ENCODE measurements around the gene CFL1. TPM values are rescaled to one million over a fixed set of nuclear protein-coding genes. Genes with fewer than 3 reads are reported as not detected.

The CFL1 gene
- total and polyA plus RNA-seq, 10 of the 15 experiments (the other 5 are each of a cell fraction or from before 2014, with no cell fraction given), result 164 to 2,994 (median 1,500) TPM

DNA sequence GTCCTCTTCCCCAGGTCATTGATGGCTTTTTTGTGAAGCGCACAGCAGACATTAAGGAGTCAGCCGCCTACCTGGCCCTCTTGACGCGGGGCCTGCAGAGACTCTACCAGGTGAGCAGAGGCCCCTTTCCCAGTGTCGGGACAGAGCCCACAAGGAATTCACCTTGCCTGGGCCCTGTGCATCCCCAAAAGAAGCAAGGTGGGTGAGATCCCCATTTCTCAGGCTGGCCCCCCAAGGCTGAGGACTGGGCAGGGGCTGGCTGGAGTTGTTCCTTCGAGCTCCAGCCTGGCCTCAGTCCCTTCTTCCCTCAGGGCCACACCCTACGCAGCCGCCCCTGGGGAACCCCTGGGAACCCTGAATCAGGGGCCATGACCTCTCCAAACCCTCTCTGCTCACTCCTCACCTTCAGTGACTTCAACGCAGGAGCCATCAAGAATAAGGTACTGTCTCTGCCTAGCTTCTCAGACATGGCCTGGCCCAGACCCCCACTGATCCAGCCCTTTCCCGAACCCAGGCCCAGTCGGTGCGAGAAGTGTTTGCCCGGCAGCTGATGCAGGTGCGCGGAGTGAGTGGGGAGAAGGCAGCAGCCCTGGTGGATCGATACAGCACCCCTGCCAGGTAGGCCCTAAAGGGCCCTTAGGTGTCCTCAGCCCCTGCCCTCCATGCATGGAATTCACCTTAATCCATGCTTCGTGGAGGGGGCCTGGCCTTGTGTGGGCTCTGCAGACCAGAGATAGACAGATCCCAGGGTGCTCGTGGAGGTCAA is 6.9 kb upstream of the CFL1 start:
- Histone ChIP-seq H3K9me3 (replicated peaks; ENCODE audit: control insufficient read depth, insufficient read depth, low read length) (no peaks in the 10 kb centered on the region), H3K79me2 (ENCODE audit: control insufficient read depth, insufficient read depth, low read length) (peaks cover 21% of the 10 kb centered on the region), H3K4me1 (ENCODE audit: control insufficient read depth, insufficient read depth, low read length) (peaks cover 15% of the 10 kb centered on the region), H2AFZ (ENCODE audit: control insufficient read depth, low read depth, low read length) (no peak overlapping the region), H4K20me1 (ENCODE audit: control insufficient read depth, insufficient read depth) (no peaks in the 10 kb centered on the region; the same call in 1 of the 2 replicates), H3K27me3 (replicated peaks in 1 of 2; ENCODE audit: control insufficient read depth in 2 of 2, insufficient read depth in 2 of 2, low read length in 1 of 2) (no peaks in the 10 kb centered on the region), H3K9ac (ENCODE audit: control insufficient read depth, insufficient read depth, low read length) (no peak overlapping the region), H3K4me2 (ENCODE audit: control insufficient read depth, insufficient read depth) (no peak overlapping the region), H3K27ac (ENCODE audit: control insufficient read depth, insufficient read depth) (no peak overlapping the region), H3K36me3 (ENCODE audit: control insufficient read depth in 2 of 2, insufficient read depth in 2 of 2, low read length in 1 of 2) (peaks cover 23 to 38% of the 10 kb centered on the region in 2 experiments), H3K4me3 (no peak overlapping the region)
- RAD21 ChIA-PET (ENCODE audit: unreplicated experiment), result no interaction called here
- ATAC-seq, result no peak
- 93% methylated on average over 18 of the region's 18 CpGs for WGBS (ENCODE audit: insufficient coverage, insufficient replicate concordance, low lambda C conversion rate, missing lambda C conversion rate)
- intact Hi-C loops (cut with micrococcal nuclease; ENCODE audit: unreplicated experiment) (no loop called here), in situ Hi-C loops (cut with MboI) (loop anchor here (25.0 kb wide), 1 partner anchor 1628 kb away; the partner anchor contains the start of genes DNAJC4, FKBP2, NUDT22 and PPP1R14B)
- FAIRE-seq, result no peak
- CTCF ChIA-PET, result interaction anchor here (1.6 kb wide), 1 partner anchor 24 kb away, joined by 3 read pairs; no protein-coding TSS in a partner anchor
- no TSS peak for BruUV-seq (replicated peaks)
- TF ChIP-seq POLR2AphosphoS2 (IDR thresholded peaks at IDR 0.05; ENCODE audit: low read depth, low read length) (0 out of 2 replicates have a peak, but pooled peaks have one; percentile 7), RBBP5 (conservative IDR thresholded peaks at IDR 0.05) (no peak)
- DNase-seq (ENCODE audit: low read depth, low spot score), result no peak
- SMC1A ChIA-PET (ENCODE audit: uncharacterized antibody, unreplicated experiment), result no interaction called here
- POLR2A ChIA-PET, result no interaction called here

DNA sequence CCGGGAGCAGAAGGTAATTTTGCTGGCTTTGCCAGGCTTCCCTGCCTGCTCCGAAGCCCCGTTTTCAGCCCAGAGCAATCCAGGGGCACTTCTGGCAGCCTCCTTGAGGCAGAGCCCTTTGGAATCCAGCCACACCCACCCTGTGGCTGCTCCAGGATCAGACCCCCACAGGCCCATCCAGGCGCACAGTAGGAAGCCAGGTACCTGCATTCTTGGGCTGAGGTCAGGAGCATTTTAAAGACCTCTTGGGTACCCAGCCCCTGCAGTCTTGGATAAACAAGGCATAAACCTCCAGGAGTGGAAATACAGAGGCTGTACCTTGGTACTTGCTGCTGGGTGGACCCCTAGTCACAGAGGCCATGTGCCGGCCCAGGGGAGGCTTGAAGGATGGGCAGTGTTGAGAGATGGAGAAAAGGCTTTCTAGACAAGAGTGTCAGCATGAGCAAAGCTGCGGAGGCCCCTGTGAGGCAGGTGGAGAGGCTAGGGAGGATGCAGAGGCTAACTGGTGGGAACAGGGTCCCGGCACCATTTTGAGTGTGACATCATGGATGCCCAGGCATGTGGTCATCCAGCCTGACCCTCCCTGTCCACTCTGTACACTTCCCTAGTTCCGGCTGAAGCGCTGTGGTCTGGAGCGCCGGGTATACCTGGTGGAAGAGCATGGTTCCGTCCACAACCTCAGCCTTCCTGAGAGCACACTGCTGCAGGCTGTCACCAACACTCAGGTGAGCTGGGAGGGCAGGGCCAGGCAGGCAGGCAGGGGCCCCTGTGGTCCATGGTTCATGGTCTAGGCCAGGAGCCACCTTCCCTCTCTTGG is 6.1 kb upstream of the CFL1 start:
- Histone ChIP-seq H3K36me3 (ENCODE audit: control insufficient read depth in 2 of 2, insufficient read depth in 2 of 2, low read length in 1 of 2) (peaks cover 23 to 38% of the 10 kb centered on the region in 2 experiments), H2AFZ (ENCODE audit: control insufficient read depth, low read depth, low read length) (no peak overlapping the region), H3K27ac (ENCODE audit: control insufficient read depth, insufficient read depth) (no peak overlapping the region), H3K4me3 (no peak overlapping the region), H3K4me2 (ENCODE audit: control insufficient read depth, insufficient read depth) (no peak overlapping the region), H4K20me1 (ENCODE audit: control insufficient read depth, insufficient read depth) (no peaks in the 10 kb centered on the region; the same call in 1 of the 2 replicates), H3K27me3 (replicated peaks in 1 of 2; ENCODE audit: control insufficient read depth in 2 of 2, insufficient read depth in 2 of 2, low read length in 1 of 2) (no peaks in the 10 kb centered on the region), H3K79me2 (ENCODE audit: control insufficient read depth, insufficient read depth, low read length) (peaks cover 21% of the 10 kb centered on the region), H3K9ac (ENCODE audit: control insufficient read depth, insufficient read depth, low read length) (no peak overlapping the region), H3K4me1 (ENCODE audit: control insufficient read depth, insufficient read depth, low read length) (peaks cover 15% of the 10 kb centered on the region), H3K9me3 (replicated peaks; ENCODE audit: control insufficient read depth, insufficient read depth, low read length) (no peaks in the 10 kb centered on the region)
- FAIRE-seq (no peak), DNase-seq (ENCODE audit: low read depth, low spot score) (no peak), ATAC-seq (no peak)
- BruUV-seq (replicated peaks), result no TSS peak
- RAD21 ChIA-PET (ENCODE audit: unreplicated experiment), result no interaction called here
- SMC1A ChIA-PET (ENCODE audit: uncharacterized antibody, unreplicated experiment), result no interaction called here
- WGBS (ENCODE audit: insufficient coverage, insufficient replicate concordance, low lambda C conversion rate, missing lambda C conversion rate), result 82% methylated on average over 12 of the region's 12 CpGs
- intact Hi-C loops (cut with micrococcal nuclease; ENCODE audit: unreplicated experiment) (no loop called here), in situ Hi-C loops (cut with MboI) (loop anchor here (25.0 kb wide), 1 partner anchor 1627 kb away; the partner anchor contains the start of genes DNAJC4, FKBP2, NUDT22 and PPP1R14B)
- POLR2A ChIA-PET, result no interaction called here
- CTCF ChIA-PET, result interaction anchor here (1.4 kb wide), 1 partner anchor 23 kb away, joined by 3 read pairs; no protein-coding TSS in a partner anchor
- TF ChIP-seq BCL3 (IDR thresholded peaks at IDR 0.05; ENCODE audit: borderline replicate concordance, insufficient read depth, low read depth, low read length, poor library complexity, severe bottlenecking), result no peak
- no peak for TF ChIP-seq ZNF217 (IDR thresholded peaks at IDR 0.05)
- no peak for TF ChIP-seq KAT2A (conservative IDR thresholded peaks at IDR 0.05; ENCODE audit: control insufficient read depth, low read depth, low read length)
- TF ChIP-seq SMAD5 (IDR thresholded peaks at IDR 0.05; ENCODE audit: low read depth), result no peak
- TF ChIP-seq, protein P1, sequence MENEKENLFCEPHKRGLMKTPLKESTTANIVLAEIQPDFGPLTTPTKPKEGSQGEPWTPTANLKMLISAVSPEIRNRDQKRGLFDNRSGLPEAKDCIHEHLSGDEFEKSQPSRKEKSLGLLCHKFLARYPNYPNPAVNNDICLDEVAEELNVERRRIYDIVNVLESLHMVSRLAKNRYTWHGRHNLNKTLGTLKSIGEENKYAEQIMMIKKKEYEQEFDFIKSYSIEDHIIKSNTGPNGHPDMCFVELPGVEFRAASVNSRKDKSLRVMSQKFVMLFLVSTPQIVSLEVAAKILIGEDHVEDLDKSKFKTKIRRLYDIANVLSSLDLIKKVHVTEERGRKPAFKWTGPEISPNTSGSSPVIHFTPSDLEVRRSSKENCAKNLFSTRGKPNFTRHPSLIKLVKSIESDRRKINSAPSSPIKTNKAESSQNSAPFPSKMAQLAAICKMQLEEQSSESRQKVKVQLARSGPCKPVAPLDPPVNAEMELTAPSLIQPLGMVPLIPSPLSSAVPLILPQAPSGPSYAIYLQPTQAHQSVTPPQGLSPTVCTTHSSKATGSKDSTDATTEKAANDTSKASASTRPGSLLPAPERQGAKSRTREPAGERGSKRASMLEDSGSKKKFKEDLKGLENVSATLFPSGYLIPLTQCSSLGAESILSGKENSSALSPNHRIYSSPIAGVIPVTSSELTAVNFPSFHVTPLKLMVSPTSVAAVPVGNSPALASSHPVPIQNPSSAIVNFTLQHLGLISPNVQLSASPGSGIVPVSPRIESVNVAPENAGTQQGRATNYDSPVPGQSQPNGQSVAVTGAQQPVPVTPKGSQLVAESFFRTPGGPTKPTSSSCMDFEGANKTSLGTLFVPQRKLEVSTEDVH (IDR thresholded peaks at IDR 0.05; ENCODE audit: low read depth, partially characterized antibody), result no peak
- TF ChIP-seq HCFC1 (IDR thresholded peaks at IDR 0.05; ENCODE audit: low read length), result no peak
- no peak for TF ChIP-seq TCF3 (IDR thresholded peaks at IDR 0.05; ENCODE audit: borderline replicate concordance, insufficient read depth, low read depth, low read length)
- TF ChIP-seq HDGF (IDR thresholded peaks at IDR 0.05), result no peak
- no peak for TF ChIP-seq CHD2 (IDR thresholded peaks at IDR 0.05; ENCODE audit: borderline replicate concordance, low read depth, low read length)

All from GM12878 (cell line).